Sigmoid colon (tissue), 4 donors: ENCODE data around the gene PTPN13.

Experiments used
- CTCF ChIP-seq, 4 experiments: fragments of 450-650 bp in 3 of 4; fragments of 200-600 bp in 1 of 4; IDR thresholded peaks; one replicate each; pipeline ENCODE4 v1.5.1; 2016 to 2019; ENCODE audit warnings: antibody characterized with exemption in 4 of 4, mild to moderate bottlenecking in 3 of 4, moderate library complexity in 2 of 4
- EP300 ChIP-seq, 4 donors: sonication (generic); formaldehyde crosslinking; IDR thresholded peaks; one replicate each; pipeline ENCODE4 v1.6.1; 2017; ENCODE audit warnings: antibody characterized with exemption in 4 of 4
- POLR2A ChIP-seq, 2 donors: fragments of 450-650 bp; IDR thresholded peaks; one replicate each; pipeline ENCODE4 v1.6.1; 2016; ENCODE audit warnings: antibody characterized with exemption in 2 of 2, mild to moderate bottlenecking in 2 of 2, moderate library complexity in 2 of 2
- POLR2AphosphoS5 ChIP-seq, 4 donors: sonication (generic); formaldehyde crosslinking; IDR thresholded peaks; one replicate each; pipeline ENCODE4 v1.6.1; 2017; ENCODE audit warnings: antibody characterized with exemption in 4 of 4

- TF ChIP-seq POLR2A (IDR thresholded peaks at IDR 0.05) (no peak), CTCF (IDR thresholded peaks at IDR 0.05) (no peak), EP300 (IDR thresholded peaks at IDR 0.05) (no peak), POLR2AphosphoS5 (IDR thresholded peaks at IDR 0.05) (no peak)
Observed at GRCh38 chr4:86816501-86817273, 222.6 kb downstream of the PTPN13 start.
